ENCODE data around the gene MARK2. TPM values are rescaled to one million over a fixed set of nuclear protein-coding genes. Genes with fewer than 3 reads are reported as not detected.
"Not testable (repeated sequence)": the region's sequence is repeated elsewhere in the genome, so short reads cannot be mapped to it uniquely, and the experiment has no call there.

Gene MARK2
- 35.8 TPM for total RNA-seq
- long read RNA-seq, full-length matches to known transcripts, result 3 of 67 reads
- long read RNA-seq, partial matches to known transcripts, result 18 of 67 reads
- long read RNA-seq, other reads (novel, unspliced or antisense), result 46 of 67 reads

- ATAC-seq (ENCODE audit: poor library complexity), result peak; percentile 92
- DNase-seq, result peak; percentile 98
- intact Hi-C loops (cut with DNase I), result loop anchor here (2.0 kb wide), 1 partner anchor 34 kb away; no protein-coding TSS in a partner anchor
Measured at GRCh38 chr11:63838678-63839507, at the start of gene MARK2. Gene MARK2 (plus strand): TSS chr11:63839110. CDS start chr11:63839507, 397 bp downstream.

DNA sequence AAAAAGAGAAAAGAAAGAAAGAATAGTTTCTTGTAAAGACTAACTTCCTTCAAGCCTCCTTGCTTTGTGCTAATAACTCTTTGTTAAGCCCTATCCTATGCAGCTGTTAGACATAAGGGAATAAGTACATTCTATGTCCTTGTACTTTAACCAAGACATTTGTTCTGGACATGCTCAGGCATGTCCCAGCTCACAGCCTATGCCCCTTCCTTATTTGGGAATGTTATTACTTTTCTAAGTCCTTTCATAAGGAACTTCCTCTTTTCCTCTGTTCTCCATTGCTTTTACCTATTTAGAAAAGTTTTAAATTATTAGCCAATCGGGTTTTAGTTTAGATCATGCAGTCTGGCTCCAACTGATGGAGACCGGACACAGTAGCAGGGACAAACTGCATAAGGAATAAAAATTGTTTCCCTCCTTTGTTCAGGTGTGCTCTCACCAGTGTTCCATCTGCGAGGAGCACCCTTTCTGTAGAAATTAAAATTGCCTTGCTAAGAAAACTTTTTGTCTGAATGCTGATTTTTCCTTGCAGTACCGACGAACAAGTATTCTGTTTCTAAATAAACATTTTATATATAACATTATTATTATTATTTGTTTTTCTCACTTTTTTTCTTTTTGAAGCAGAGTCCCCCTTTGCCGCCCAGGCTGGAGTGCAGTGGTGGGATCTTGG is 47.3 kb upstream of the MARK2 start:
- DNase-seq (no peak), ATAC-seq (ENCODE audit: poor library complexity) (no peak)
- intact Hi-C loops (cut with DNase I), result no loop called here

DNA sequence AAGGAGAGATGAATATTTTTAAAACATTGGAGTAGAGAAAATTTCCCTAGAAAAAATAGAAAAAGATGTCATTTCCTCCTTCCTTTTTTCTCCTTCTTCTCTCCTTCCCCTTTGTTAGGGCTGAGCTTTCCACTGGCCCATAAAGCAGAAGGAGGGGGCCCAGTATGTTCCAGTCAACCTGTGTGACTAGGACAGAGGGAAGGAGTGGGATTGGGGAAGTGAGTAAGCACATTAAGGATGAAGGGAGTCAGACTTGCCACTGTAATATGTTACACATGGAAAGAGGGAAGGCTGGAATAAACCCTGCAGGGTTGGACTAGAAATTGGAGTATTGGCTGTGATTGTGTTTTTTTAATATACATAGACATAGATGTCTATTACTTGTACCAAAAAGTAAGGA is 45.7 kb upstream of the MARK2 start:
- no peak for DNase-seq
- intact Hi-C loops (cut with DNase I), result no loop called here
- no peak for ATAC-seq (ENCODE audit: poor library complexity)

- intact Hi-C loops (cut with DNase I), result no loop called here
- no peak for DNase-seq
- ATAC-seq (ENCODE audit: poor library complexity), result no peak
Measured at GRCh38 chr11:63795066-63795465, 43.8 kb upstream of the MARK2 start.

- intact Hi-C loops (cut with DNase I), result no loop called here
- DNase-seq, result no peak
- ATAC-seq (ENCODE audit: poor library complexity), result no peak
Measured at GRCh38 chr11:63800921-63801320, 38.0 kb upstream of the MARK2 start.

DNA sequence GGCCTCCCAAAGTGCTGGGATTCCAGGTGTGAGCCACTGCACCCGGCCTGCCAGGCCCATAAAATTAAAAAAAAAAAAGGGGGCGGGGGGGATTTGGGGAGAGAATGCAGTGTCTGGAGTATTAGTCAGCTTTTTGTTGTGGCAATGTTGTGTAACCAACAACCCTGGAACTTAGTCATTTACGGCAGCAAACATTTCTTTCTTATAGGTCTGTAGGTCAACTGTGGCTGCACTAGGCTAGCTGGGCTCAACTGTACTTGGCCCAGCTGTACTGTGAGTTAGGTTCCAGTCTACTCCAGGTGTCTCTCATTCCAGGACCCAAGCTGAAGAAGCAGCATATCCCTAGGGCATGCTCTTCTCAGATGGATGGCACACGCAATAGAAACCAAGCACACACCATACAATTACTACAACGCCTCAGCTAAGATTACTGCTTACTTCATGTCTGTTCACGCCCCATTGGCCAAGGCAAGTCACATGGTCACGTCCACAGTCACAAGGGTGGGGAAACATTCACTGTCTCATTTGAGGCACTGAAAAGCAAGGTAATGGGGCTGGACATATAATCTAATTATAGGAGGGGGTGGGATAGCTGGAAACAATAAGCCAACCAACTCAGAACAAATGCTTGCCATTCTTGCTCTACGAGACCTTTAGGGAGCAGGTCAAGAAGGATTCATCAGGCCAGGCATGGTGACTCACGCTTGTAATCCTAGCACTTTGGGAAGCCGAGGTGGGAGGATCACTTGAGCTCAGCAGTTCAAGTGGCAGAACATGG is 36.1 kb upstream of the MARK2 start:
- intact Hi-C loops (cut with DNase I), result no loop called here
- DNase-seq (no peak), ATAC-seq (ENCODE audit: poor library complexity) (no peak)

GRCh38 chr11:63804259-63804658 is 34.7 kb upstream of the MARK2 start:
- intact Hi-C loops (cut with DNase I), result no loop called here
- ATAC-seq (ENCODE audit: poor library complexity) (no peak), DNase-seq (no peak)

DNA sequence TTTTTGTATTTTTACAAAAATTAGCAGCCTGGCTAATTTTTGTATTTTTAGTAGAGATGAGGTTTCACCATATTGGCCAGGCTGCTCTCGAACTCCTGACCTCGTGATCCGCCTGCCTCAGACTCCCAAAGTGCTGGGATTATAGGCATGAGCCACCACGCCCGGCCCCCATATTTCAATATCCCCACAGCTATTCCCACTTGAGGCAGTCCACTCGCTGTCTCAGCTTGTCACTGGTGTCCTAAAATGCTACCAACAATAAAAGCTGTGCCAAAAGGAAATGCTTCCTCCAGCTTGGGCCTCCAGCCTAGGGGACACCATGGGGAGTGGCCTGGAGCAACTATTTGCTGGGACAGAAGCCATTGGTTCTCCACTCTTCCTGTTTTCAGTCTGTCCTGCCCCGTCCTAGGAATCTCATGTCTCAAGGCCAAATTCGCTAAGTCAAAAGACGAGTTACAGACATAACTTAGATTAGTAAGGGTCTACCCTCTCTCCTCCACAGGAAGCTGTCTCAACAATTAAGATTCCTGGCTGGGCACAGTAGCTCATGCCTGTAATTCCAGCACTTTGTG is 33.0 kb upstream of the MARK2 start:
- peak; percentile 52 for ATAC-seq (ENCODE audit: poor library complexity)
- no peak for DNase-seq
- intact Hi-C loops (cut with DNase I), result no loop called here

DNA sequence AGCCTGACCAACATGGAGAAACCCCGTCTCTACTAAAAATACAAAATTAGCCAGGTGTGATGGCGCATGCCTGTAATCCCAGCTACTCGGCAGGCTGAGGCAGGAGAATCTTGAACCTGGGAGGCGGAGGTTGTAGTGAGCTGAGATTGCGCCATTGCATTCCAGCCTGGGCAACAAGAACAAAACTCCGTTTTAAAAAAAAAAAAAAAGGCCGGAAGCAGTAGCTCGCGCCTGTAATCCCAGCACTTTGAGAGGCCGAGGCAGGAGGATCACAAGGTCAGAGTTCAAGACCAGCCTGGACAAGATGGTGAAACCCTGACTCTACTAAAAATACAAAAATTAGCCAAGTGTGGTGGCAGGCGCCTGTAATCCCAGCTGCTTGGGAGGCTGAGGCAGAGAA is 28.5 kb upstream of the MARK2 start:
- DNase-seq; intact Hi-C loops (cut with DNase I); ATAC-seq (ENCODE audit: poor library complexity): not testable (repeated sequence)

- ATAC-seq (ENCODE audit: poor library complexity) (no peak), DNase-seq (no peak)
- intact Hi-C loops (cut with DNase I), result no loop called here
Measured at GRCh38 chr11:63811522-63811921, 27.4 kb upstream of the MARK2 start.

- peak; percentile 97 for ATAC-seq (ENCODE audit: poor library complexity)
- DNase-seq, result peak; percentile 87
- intact Hi-C loops (cut with DNase I), result loop anchor here (2.0 kb wide), 1 partner anchor 44 kb away; the partner anchor contains the start of gene ZFTA
Measured at GRCh38 chr11:63813035-63813562, 25.8 kb upstream of the MARK2 start, which contains the start of gene SPINDOC. Gene SPINDOC (plus strand): TSS chr11:63813456. CDS start chr11:63813687, 231 bp downstream.

DNA sequence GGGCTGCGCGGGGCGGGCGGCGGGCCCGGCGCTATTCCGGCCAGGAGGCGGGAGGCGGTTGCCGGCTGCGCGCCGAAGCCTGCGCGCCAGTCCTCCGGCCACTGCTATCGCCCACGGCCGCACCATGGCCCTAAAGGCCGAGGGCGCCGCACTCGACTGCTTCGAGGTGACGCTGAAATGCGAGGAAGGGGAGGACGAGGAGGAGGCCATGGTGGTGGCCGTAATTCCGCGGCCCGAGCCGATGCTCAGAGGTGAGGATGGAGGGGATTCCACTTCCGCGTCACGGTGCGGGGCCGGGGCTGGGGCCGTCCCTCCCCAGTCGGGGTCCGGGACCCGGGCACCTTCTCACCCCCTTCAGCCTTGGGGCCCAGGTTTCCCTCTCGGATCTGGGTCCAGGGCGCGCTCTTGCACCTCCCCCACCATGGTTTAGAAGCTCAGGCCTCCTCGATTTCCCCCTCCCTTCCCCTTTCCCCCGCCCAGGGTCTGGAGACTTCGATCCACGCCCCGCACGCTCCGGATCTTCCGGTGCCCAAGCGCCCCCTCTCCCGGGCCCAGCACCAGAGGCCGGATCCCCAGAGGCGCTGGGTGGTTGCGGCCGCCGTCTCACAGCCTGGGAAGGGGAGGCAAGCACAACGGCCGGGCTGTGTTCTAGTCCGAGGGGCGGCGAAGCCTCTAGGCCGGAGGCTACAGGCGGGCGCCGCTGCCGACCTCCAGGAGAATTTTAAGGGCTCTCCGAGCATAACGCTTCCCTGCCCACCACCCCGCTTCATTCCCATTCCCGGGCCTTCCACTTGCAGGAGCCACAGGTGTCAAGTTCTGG is 25.1 kb upstream of the MARK2 start:
- DNase-seq, result peak; percentile 74
- intact Hi-C loops (cut with DNase I), result loop anchor here (2.0 kb wide), 1 partner anchor 45 kb away; the partner anchor contains the start of gene ZFTA
- ATAC-seq (ENCODE audit: poor library complexity), result peak; percentile 40

DNA sequence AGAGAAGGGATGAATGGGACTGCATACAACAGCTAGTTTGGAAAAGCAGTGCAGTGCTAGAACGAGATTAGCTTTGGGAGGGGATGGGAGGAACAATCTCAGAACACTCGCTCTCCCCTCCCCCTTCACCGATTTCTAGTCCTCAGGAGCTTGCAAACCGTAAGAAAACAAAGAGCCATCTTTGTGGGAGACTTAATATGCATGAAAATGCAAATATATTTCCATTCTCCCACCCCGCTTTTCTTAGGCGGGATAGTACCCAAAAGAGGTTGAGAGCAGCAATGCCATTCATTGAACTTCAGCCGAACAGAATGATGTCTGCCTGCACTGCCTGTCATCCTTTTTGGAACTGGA is 24.6 kb upstream of the MARK2 start:
- no peak for DNase-seq
- intact Hi-C loops (cut with DNase I), result no loop called here
- peak; percentile 2 for ATAC-seq (ENCODE audit: poor library complexity)

- intact Hi-C loops (cut with DNase I), result no loop called here
- DNase-seq, result no peak
- ATAC-seq (ENCODE audit: poor library complexity), result no peak
Measured at GRCh38 chr11:63816166-63816565, 22.7 kb upstream of the MARK2 start.

GRCh38 chr11:63816732-63817131 is 22.2 kb upstream of the MARK2 start:
- intact Hi-C loops (cut with DNase I), result no loop called here
- ATAC-seq (ENCODE audit: poor library complexity) (no peak), DNase-seq (no peak)

GRCh38 chr11:63817758-63818498 is 21.0 kb upstream of the MARK2 start:
- ATAC-seq (ENCODE audit: poor library complexity) (no peak), DNase-seq (no peak)
- intact Hi-C loops (cut with DNase I), result no loop called here

DNA sequence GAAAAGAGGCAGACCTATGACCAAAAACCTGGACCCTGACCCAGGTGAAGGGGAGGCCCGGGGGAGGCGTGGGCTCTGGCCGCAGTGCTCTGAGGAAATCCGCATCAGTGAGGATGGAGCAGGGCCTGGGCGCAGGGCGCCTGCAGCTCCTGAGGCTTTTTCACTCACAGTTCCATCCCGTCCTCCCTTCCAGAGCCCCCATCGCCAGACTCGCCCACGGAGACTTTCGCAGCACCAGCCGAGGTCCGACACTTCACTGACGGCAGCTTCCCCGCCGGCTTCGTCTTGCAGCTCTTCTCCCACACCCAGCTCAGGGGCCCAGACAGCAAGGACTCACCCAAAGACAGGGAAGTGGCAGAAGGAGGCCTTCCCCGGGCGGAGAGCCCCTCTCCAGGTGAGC is 20.3 kb upstream of the MARK2 start:
- ATAC-seq (ENCODE audit: poor library complexity) (no peak), DNase-seq (no peak)
- intact Hi-C loops (cut with DNase I), result no loop called here
